ENCODE results near the gene TSPEAR.

Gene TSPEAR

GRCh38 chr21:44711327-44712202, at the start of gene TSPEAR:
Gene TSPEAR (minus strand): TSS chr21:44711572. CDS start chr21:44711514, 58 bp downstream.
- DNase-seq: no peak

- DNase-seq: no peak
Observed at GRCh38 chr21:44760376-44760775, 49.0 kb upstream of the TSPEAR start.

DNA sequence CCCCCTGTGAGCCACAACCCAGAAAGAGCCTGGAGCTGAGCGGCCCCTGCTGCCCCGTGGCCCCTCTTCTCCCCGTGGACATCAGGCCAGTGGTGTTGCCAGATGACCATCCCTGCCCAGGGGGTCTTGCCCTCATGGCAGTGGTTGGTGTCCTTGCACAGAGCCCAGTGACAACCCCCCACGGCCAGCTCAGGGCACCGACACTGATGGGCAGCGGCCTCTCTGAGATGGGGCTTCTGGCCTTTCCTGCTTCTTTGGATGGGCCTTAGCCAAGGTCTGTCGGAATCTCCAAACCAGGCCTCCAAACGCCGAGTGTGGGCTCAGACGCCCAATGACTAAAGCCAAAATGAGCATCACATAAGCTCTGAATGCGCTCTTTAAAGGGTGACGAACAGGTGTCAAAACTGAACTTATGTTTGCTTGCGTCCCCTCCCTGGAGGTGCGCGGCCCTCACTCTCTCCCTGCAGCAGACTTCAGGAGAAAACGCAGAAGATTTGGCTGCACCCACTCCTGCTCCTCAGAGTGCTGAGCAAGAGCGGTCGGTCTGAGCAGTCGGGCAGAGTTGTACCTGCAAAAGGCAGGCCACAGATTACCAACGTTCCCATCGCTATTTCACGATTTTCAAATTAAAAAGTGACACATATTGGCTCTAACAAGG, 48.4 kb upstream of the TSPEAR start:
- DNase-seq: no peak

DNA sequence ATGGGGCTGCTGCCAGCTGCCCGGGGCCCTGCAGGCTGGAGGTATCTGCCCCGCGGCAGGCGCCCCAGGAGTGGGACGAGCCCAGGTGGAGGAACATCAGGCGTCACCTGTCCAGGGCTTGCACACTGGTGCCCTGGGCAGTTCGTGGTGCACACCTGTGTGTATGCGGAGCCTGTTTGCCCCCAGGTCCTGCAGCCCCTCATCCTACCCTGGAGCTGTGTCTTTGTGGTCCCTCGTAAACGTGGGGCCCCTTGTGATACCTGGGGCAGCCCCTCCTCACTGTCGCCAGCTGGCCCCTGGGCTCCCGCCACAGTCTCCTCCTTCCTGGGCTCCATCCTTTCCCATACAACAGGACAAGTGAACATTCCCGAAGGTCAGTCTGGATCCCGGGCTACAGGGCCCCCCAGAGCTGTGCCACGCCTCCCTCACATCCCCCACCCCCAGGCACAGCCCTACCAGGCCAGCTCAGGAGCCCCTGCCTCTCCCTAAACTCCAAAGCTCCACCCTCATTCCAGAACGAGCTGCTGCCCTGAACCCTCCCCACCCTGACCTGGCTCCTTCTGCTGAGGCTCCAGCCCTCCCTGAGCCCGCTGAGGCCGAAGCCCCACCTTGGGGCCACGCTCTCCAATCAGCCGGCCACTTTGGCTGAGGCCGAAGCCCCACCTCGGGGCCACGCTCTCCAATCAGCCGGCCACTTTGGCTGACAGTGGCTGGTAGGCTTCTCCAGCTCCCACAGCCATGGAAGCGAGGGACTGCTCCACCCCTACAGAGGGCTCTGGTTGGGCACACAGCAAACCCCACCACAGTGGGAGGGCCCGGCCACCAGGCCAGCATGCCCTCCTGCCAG, 47.6 kb upstream of the TSPEAR start:
- no peak for DNase-seq

- DNase-seq: no peak
Observed at GRCh38 chr21:44758141-44758561, 46.8 kb upstream of the TSPEAR start.

GRCh38 chr21:44757731-44758130, 46.4 kb upstream of the TSPEAR start:
- DNase-seq: no peak

DNA sequence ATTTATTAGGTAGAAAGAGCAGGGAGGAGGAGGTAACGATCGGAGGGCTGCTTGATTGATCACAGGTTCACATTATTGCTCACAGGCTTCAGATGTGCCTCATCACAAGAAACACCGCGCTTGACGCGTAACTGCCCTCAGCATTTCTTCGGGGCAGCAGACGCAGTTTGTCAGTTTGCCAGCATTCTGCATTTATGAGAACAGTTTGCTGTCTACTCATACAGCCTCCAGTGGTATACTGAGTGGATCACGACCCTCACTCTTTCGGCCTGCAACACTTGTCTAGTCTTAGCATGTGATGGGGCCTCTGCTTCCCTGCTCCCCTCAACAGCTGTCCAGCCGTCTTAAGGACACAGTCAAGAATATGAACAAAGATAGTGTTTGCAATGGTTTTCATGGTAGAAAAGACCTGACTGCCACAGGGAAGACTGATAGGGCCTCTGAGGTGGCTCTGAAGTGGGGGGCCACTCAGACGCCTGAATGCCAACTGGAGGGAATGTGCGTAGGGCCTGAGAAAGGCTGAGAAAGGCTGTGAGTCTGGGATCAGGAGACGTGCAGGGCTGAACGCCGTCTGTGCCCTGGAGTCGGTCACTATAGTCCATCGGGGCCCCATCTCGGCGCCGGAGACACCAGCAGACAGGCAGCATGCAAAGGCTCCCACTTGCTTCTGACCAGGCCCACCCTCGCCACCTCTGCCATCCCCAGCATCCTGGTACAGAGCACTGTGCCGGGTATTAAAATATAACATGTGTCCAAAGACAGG, 45.2 kb upstream of the TSPEAR start:
- DNase-seq: no peak

- DNase-seq: no peak
Observed at GRCh38 chr21:44755227-44755626, 43.9 kb upstream of the TSPEAR start.

DNA sequence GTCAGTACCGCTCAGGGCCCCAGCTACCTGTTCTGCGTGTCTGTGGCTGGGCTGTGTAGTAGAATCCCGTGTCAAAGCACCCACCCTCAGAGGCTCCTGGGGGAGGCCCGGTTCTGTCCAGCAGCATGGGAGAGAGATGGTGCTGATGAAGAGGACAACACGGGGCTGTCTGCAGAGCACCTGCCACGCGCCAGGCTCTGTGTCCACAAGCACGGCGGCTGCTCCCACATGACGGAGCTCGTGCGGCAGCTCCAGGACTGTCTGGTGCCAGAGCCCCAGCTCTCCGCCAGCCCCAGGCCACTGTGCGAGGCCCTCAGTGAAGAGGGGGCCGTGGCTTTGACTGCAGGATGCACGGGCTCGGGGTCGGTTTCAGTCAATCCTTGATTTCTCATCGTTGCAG, 42.0 kb upstream of the TSPEAR start:
- DNase-seq: no peak

GRCh38 chr21:44752671-44753235, 41.4 kb upstream of the TSPEAR start:
- no peak for DNase-seq

GRCh38 chr21:44751799-44752636, 40.6 kb upstream of the TSPEAR start:
- DNase-seq: no peak

DNA sequence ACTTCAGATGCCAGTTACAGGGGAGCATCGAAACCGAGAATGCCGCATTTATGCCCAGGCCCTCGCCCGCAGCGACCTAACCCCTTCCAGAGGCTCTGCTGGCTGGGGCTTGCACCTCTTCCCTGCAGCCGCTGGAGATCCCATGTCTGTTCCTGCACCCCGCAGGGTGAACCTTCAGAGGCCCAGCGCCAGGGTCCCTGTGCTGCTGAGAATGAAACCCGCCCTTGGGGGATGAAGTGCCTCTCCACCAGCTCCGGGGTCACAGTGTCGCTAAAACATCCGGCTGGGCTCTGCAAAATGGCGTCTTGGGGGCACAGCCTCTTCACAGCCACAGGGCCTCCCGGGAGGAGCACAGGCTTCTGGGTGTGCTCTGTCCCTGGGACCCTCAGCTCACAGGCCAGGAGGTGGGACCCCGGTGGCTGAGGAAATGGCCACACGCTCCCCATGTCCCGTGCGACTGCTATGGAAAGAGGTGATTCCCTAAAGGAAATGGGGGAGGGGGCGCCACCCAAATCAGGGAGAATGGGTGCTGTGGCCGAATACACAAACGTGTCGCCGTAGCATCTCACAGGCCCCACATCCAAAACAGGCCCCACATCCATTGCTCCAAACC, 39.9 kb upstream of the TSPEAR start:
- no peak for DNase-seq

GRCh38 chr21:44750675-44751025, 39.3 kb upstream of the TSPEAR start:
- no peak for DNase-seq

- no peak for DNase-seq
Observed at GRCh38 chr21:44749759-44750674, 38.6 kb upstream of the TSPEAR start.

- DNase-seq: no peak
Observed at GRCh38 chr21:44749116-44749758, 37.9 kb upstream of the TSPEAR start.

DNA sequence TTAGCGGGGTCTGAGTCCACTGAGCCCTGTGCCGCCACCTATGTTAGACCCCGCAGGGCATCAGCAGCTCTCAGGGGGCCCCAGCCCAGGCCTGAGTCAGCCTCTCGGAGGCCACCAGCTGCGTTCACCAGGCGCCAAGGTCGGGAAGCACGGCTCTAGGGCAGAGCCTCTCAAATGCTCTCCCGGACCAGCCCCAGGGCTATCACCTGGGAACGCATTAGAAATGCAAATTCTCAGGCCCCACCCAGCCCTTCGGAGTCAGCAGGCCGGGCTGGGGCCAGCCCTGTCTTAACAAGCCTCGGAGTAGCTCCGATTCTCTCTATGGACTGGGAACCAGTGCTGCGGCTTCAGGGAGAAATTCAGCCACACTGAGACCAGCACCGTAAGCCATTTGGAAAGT, 37.2 kb upstream of the TSPEAR start:
- DNase-seq: no peak

GRCh38 chr21:44742418-44743153, 31.2 kb upstream of the TSPEAR start:
- DNase-seq: peak; percentile 16

DNA sequence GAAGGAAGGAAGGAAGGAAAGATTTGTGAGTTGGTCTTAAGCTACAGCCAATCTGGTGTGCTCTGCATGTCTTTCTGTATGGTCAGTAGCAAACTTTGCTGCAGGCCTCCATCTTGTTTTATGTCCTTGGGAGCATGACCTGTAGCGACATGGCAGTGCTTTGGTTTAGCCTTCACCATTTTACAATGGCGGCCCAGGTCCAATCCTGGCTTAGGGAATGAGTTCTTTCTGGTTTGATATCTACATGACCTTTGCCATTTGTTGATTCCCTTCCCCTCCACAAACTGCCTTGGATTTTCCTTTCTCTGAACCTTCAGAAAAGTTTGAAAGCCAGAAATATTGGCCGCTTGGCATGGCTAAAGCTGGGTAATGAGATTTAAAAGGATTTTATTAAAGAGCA, 30.5 kb upstream of the TSPEAR start:
- no peak for DNase-seq

GRCh38 chr21:44740742-44741141, 29.4 kb upstream of the TSPEAR start:
- no peak for DNase-seq
